KOPT-K1 (cell line): ENCODE data around the gene ATAD3B.

ENCODE experiments used
- H3K27ac ChIP-seq: fragments of 200-600 bp; sonication (generic); 2 replicates; pipeline ENCODE4 v1.5.1; 2016; ENCODE audit warnings: antibody characterized with exemption, mild to moderate bottlenecking, low read depth, low read length; ENCODE audit not compliant: poor library complexity, severe bottlenecking
- H3K36me3 ChIP-seq: fragments of 200-600 bp; sonication (generic); 2 replicates; pipeline ENCODE4 v1.5.1; 2017; ENCODE audit warnings: antibody characterized with exemption, mild to moderate bottlenecking, low read length, moderate library complexity; ENCODE audit not compliant: insufficient read depth
- H3K9me3 ChIP-seq: fragments of 200-600 bp; sonication (generic); 2 replicates; pipeline ENCODE4 v1.5.1; 2017; ENCODE audit warnings: antibody characterized with exemption, low read length, mild to moderate bottlenecking; ENCODE audit not compliant: insufficient read depth, poor library complexity, severe bottlenecking

The ATAD3B gene

GRCh38 chr1:1534401-1535154 is 63.0 kb downstream of the ATAD3B start:
- no peak overlapping the region for H3K27ac ChIP-seq
- H3K36me3 ChIP-seq, result peaks cover 54% of the 10 kb centered on the region

GRCh38 chr1:1535201-1536018 is 63.8 kb downstream of the ATAD3B start:
- Histone ChIP-seq H3K36me3 (peaks cover 46% of the 10 kb centered on the region; the same call in 1 of the 2 replicates), H3K27ac (no peak overlapping the region), H3K9me3 (peaks cover 15% of the 10 kb centered on the region)

More at GRCh38 chr1:1534401-1535154, 63.0 kb downstream of the ATAD3B start:
- peaks cover 22% of the 10 kb centered on the region for H3K9me3 ChIP-seq

- H3K27ac ChIP-seq, result no peak overlapping the region
- H3K9me3 ChIP-seq, result peaks cover 8% of the 10 kb centered on the region
- H3K36me3 ChIP-seq, result peaks cover 48% of the 10 kb centered on the region; the same call in 1 of the 2 replicates
Measured at GRCh38 chr1:1536019-1536937, 64.7 kb downstream of the ATAD3B start.

GRCh38 chr1:1536938-1537546 is 65.5 kb downstream of the ATAD3B start:
- Histone ChIP-seq H3K36me3 (peaks cover 51% of the 10 kb centered on the region), H3K9me3 (peaks cover 4% of the 10 kb centered on the region), H3K27ac (no peak overlapping the region)

GRCh38 chr1:1537626-1538250 is 66.2 kb downstream of the ATAD3B start:
- H3K27ac ChIP-seq, result no peak overlapping the region
- H3K9me3 ChIP-seq, result no peaks in the 10 kb centered on the region
- H3K36me3 ChIP-seq, result peaks cover 53% of the 10 kb centered on the region

- Histone ChIP-seq H3K36me3 (peaks cover 59% of the 10 kb centered on the region), H3K9me3 (no peaks in the 10 kb centered on the region), H3K27ac (no peak overlapping the region)
Measured at GRCh38 chr1:1538334-1538733, 66.8 kb downstream of the ATAD3B start.

GRCh38 chr1:1538989-1539309 is 67.4 kb downstream of the ATAD3B start:
- no peaks in the 10 kb centered on the region for H3K9me3 ChIP-seq
- no peak overlapping the region for H3K27ac ChIP-seq
- H3K36me3 ChIP-seq, result peaks cover 65% of the 10 kb centered on the region

GRCh38 chr1:1539310-1540089 is 67.9 kb downstream of the ATAD3B start:
- Histone ChIP-seq H3K9me3 (no peaks in the 10 kb centered on the region), H3K36me3 (peaks cover 64% of the 10 kb centered on the region), H3K27ac (no peak overlapping the region)

- H3K36me3 ChIP-seq, result peaks cover 67% of the 10 kb centered on the region
- no peaks in the 10 kb centered on the region for H3K9me3 ChIP-seq
- no peak within 1 kb of the TSS for H3K27ac ChIP-seq
Measured at GRCh38 chr1:1540090-1540817, 68.7 kb downstream of the ATAD3B start, which contains the start of gene TMEM240. TMEM240 (minus strand) TSS chr1:1540624; CDS start chr1:1540346, 278 bp downstream.

- Histone ChIP-seq H3K9me3 (no peaks in the 10 kb centered on the region), H3K36me3 (peaks cover 70% of the 10 kb centered on the region), H3K27ac (no peak overlapping the region)
Measured at GRCh38 chr1:1540818-1541628, 69.5 kb downstream of the ATAD3B start.

- Histone ChIP-seq H3K27ac (no peak overlapping the region), H3K9me3 (no peaks in the 10 kb centered on the region), H3K36me3 (peaks cover 79% of the 10 kb centered on the region)
Measured at GRCh38 chr1:1541956-1542765, 70.6 kb downstream of the ATAD3B start.
